ENCODE results near the gene PDE6D.

Gene PDE6D

DNA sequence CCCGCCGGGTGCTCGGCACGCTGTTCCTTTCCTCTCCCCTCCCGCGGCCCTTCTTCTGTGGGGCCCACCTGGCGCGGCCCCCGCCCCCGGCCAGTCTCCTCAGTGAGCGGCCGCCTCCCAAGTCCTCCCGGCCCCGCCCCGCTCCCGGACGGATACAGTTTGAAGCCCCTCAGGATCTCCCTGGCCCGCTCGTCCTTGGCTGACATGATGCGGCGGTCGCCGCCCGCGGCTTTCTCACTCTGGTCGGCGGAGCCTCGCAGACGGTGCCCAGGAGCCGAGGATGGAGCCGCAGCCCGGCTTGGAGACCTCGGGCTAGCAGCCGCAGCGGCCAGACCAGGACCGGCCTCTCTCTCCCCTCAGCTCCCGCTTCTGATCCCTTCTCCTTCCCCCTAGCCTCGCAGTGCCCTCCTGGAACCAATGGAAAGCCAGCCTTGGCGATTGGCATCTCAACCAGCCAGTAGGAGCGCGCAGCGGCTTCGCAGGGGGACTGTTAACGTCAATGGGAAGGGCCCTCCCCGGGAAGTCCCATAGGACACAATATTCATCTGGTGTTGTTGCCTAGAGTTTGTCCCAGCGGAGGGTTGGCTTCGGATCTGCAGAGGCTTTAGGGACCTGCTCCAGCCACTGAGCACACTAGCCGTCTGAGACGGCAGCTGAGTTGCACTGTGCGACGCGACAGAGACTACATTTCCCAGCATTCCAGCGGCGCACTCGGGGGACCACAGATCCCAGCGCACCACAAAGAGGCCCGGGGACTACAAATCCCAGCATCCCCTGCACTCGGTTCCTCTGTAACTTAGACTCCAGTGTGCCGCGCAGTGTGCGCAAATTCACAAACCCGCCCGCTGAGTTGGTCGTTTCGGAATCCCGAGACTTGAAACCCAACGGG lies at the start of gene PDE6D:
PDE6D (minus strand) TSS at position 374 of the 889 bp plus-strand sequence; CDS start at position 206, 168 bp downstream.
- peak; percentile 95 for DNase-seq (ENCODE audit: low read depth)

DNA sequence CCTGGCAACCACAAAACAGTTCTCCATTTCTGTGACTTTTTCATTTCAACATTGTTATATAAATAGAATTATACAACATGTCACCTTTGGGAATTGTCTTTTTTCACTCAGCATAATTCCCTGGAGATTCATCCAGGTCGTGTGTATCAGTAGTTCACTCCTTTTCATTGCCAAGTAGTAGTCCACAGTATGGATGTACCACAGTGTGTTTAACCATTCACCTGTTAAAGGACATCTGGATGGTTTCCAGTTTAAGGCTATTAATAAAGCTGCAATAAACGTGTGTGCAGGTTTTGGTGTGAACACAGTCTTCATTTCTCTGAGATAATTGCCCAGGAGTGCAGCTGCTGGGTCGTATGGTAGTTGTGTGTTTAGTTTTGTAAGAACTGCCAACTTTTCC lies 40.8 kb upstream of the PDE6D start:
- DNase-seq (ENCODE audit: low read depth) = no peak

DNA sequence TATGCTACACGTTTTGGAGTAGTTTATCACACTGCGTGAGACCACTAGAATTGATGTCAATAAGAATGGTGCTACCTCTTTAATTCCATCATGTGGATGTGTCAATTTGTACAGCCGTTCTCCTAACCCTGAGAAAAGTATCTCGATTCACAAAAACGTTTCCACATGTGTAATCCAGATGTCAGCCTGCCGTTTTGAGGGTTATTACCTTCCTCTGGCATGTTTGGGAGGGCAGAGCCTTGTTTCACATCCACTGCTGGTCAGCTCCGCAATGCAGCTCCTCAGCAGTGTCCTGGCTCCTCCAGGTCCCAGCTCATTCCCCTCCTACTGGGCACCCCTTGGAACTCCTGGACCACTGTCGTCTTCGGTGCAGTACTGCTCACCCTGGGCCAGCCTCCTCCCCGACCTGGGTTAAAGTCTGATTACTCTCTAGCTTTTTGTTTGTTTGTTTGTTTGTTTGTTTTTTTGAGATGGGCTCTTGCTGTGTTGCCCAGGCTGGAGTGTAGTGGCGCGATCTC lies 39.8 kb upstream of the PDE6D start:
- no peak for DNase-seq (ENCODE audit: low read depth)

DNA sequence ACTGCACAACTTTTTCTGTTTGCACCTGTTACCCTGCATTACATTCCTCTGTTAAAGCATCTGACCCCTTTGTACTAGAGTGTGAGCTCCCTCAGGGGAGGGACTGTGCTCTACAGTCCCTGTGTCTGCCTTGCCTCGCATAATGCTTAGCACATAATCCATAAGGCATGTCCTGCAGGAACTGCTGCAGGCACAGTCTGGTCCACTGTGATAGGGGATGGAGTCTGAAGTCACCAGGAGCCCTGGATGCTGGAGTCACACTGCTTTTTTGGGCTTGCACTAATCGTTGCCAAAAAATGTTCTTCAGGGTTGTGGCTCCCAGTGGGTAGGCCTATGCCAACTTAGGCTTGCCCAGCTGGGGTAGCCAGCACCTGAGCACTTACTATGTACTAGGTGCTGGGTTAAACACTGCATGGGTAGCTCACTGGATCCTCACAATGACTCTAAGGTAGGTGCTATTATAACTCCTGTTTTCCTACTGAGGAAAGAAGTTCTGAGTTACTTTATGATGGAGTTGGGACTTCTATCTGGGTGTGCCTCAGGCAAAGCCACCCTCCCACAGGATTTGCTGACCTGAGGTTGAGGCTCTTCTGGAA lies 38.5 kb upstream of the PDE6D start:
- no peak for DNase-seq (ENCODE audit: low read depth)

DNA sequence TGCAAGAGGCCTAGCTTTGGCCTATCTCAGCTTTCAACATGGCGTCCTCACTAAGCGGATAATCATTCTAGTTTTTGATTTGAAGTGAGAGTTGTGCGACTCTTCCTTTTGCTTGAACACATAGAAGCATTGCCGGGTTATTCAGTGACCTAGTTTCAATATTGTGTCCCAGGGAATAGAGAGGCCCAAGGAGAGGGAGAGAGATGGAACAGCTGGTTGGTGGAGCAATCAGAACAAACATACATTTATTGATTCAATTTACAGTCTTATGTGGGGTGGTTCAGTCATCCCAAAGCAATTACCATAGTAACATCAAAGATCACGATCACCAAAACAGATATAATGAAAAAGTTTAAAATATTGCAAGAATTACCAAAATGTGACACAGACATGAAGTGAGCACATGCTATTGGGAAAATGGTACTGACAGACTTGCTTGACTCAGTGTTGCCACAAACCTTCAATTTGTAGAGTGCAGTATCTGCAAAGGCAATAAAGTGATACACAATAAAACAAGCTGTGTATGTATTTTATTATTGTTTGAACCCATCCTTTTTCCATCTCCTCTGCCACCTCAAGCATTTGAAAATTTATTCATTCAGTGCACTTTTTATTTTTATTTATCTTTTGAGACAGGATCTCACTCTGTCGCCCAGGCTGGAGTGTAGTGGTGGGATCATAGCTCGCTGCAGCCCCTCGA lies 35.4 kb upstream of the PDE6D start:
- DNase-seq (ENCODE audit: low read depth) = no peak

DNA sequence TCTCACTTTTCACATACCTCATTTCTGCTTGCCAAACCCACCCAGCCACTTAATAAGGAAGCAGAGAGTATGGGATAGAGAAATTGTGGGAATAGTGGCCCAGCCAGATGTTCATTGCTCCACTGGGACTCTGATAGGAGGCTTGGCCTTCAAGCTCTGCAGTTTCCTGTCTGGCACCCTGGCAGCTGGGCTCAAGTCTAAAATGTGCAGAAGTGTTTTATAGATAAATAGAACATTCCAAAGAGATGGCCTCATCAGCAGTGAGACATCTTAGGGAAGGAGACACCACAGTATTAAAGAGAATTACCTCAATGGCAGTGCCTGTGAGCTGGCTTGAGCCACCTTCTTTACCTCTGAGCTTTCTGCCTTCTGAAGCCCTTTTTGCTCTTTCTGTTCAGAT lies 29.8 kb upstream of the PDE6D start:
- DNase-seq (ENCODE audit: low read depth) = no peak

DNA sequence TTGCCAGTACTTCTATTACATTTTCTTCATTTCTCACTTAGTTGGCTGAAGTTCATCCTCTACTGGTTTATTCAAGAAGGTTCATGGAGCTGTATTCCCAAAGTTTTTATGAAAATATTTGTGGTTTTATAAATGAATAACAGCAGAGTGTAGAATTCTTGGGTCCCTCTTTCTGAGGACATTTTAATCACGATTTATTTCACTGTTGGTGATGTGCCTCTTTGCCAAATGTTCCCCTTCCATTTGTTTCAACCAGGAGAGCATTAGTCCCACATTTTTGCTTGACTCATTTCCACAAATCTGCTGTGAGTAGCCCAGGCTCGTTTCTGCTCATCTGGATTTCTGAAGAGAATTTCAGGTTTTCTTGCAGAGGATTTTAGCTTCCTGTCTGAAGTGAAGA lies 25.9 kb upstream of the PDE6D start:
- no peak for DNase-seq (ENCODE audit: low read depth)

DNA sequence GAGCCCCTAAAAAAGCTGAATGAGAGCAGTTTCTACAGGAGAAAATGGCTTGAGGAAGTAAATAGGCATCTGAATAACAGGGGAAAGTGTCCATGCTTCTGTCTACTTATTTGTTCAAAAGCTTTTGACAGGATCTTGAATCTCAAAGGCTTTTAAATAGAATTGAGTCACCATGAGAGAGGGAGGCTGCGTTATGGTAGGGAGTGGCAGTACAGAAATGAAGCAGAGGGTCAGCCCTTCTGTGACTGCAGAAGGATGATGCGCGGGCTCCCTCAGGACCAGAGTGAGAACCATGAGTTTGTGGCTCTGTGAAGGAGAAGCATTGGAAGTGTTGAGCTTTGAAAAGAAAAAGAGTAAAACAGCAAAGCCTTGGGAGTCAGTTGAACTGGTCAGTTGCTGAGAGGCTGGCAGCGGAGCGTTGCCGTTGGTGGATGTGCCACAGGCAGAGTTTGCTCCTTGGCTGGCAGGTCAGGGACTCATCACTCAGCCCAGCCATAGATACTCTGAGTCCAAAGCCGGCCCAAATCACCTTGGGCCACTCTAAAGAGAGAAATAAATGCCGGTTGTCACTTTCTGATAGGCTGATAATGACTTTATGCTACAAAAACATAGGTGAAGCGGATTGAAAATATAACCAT lies 22.5 kb upstream of the PDE6D start:
- no peak for DNase-seq (ENCODE audit: low read depth)

DNA sequence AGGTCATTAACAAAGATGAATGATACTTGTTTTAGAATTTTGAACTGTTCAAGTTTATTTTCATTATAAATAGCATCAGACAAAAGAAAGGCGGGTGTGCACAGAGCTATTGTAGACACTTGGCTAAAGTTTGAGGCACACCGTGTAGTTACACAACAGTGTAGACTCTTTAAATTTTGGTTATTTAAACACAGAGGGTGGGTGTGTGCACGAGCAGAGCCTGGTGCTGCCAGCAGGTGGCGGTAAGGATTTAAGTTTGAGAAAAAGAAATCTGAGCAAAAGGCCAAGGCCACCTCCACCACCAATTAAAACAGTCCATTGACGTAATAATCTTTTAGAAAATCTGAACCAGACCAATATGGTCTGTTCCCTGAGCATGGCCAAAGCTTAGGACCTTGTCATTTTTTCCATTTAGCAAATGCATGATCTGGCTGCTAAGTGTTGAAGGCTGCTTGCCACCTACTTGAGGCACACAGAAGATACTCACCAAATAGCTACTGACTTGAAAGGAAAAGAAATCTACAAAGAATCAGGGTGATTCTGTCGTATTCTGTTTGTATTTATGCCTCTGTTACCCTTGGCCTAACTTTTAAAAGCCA lies 19.5 kb upstream of the PDE6D start:
- DNase-seq (ENCODE audit: low read depth) = no peak

DNA sequence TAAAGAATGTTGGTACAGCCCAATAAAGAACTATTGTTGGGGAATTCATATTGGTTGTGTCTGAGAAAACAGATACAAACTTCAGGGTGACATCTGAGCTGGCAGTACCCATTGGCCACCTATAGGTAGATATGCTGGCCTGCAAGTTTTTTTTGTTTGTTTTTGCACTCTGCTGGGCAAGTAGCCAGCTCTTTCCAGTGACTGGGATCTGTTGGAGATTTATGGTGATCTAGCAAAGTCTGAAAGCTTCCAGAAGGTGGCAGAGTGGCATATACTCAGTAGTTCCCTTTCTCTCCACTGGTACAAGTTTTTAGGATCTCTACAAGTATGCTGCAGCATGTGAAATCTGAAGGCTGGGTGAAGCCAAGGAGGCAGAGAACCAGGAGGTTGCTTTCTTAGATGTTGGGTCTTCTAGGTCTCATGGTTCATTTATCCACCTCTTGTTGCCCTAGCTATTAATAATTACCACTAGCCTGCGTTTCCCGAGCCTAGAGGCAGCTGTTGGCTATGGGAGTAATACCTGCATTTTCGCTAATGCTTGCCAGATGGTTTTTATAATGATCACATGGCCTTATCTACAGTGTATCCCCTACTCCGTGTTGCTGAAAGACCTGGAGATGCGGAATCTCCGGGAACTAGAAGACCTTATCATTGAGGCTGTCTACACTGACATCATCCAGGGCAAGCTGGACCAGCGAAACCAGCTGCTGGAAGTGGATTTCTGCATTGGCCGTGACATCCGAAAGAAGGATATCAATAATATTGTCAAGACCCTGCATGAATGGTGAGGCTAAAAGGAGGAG lies 14.6 kb upstream of the PDE6D start:
- no peak for DNase-seq (ENCODE audit: low read depth)

DNA sequence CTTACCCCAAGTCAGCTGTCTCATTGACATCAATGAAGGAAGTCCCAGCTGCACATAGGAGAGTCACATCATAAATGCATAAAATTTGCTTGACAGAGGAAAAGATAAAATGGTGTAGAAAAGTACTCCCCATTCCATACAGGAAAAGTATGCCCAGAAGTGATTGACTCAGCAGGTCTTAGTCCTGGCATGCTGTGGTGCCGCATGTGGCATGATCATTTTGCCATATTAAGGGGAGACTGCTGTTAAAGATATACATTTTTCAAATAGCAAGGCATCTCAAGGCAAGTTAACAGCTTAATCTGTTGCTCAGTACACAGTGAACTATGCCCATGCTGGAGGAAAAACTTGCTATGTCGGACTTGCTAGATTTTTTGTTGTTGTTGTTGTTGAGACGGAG lies 13.3 kb upstream of the PDE6D start:
- no peak for DNase-seq (ENCODE audit: low read depth)

DNA sequence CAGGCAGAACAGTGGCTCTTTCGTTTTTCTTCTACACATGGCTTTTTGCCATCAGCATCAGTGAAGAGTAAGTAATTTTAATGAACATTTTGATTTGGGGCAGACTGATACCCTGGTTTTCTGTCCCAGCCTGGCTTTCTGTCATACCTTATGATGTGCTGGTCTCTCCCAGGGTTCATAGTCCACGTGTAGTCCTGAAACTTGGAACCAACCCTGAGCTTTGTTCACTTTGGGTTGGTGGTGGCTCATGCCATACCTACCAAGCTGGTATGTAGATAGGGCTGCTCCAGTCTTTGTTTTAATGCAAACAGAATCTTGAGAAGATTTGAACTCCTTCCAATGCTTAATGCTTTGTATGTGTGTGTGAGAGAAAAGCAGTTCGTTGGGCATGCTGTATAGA lies 10.0 kb upstream of the PDE6D start:
- DNase-seq (ENCODE audit: low read depth) = no peak

DNA sequence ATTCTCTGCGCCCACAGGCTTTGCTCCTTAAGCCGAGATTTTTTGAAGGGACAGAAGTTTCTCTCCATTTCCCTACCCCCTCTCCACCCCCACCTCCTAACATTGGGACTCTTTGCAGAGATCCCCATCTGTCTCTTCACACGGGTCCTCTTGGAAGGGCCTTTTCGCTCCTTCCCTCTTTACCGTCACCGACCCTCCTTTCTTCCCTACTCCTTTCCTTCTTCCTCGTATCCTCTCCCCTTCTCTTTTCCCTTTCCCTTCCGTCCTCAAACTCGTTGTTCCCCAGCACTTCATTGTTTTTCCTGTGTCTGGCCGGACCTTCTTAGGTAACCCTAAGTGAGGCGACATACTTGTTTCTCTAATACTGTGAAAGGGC lies 5.8 kb upstream of the PDE6D start:
- no peak for DNase-seq (ENCODE audit: low read depth)

DNA sequence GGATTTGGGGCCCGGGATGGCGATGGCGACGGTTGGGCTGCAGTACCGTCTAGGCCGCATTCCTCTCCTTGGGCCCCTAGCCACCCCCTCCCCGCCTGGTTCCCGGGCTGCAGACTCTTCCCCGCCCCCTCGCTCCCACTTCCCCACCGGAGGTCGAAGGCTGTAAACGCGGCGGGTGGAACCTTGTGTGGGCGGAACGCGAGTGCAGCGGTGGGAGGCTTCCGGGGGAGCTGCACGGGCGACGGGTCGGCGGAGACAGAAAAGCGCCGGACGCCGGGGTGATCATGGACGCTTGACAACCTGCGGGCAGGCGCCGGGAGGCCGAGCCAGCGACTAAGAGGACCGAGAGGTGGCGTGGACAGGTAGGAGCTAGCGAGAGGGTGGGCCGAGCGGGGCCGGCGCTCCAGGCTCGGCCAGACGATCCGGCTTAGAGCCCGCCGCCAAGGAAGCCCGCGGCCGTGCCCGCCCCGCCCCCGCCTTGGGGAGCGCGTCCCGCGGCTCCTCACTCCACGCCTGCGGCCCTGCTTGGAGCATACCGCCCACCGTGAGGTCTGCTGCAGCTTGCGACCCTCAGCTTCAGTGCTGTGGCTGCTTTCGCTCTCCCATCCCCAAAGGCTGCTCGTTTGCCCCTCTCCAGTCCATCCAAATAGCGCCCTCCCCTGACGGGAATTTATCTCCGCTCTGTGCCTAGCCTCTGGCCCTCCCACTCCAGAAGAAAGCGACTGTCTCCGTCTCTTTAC lies 5.3 kb upstream of the PDE6D start, which contains the start of gene COPS7B:
COPS7B (plus strand) TSS at position 269 of the 740 bp plus-strand sequence. CDS start 2,126 bp downstream, outside the sequence.
- DNase-seq (ENCODE audit: low read depth) = peak; percentile 77

DNA sequence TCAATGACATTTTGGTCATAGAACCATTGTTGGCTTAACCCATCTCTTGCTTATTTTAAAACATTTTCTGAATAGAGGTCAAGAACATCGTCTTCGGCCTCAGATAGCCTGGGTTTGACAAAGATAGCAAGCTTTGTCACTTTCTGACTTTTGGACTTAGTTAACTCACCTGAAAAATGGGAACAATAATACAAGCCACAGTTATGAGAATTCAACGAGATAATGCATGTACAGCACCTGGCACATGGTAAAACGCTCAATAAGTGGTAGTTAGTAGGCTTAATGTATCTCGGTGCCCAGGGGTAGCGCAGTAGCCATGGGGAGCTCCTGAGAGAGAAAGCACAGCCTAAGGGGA lies 4.7 kb upstream of the PDE6D start:
- DNase-seq (ENCODE audit: low read depth) = no peak

DNA sequence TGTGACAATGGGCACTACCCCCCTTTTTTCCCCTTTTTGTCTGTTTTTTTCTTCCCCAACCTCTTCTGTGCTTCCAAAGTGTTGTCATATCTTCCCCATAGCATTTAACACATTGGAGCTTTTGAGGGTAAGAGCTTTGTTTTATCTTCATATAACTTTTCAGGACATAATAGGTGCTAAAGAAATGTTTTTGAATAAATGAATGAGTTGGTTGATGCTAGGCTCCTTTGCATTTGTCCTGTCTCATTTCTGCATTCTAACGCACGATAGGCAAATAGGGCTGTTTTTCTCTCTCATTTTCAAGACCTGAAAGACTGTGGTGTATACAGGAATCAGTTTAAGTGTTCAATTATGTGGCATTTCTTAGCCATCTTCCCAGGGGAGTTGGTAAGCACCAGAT lies 4.3 kb upstream of the PDE6D start:
- no peak for DNase-seq (ENCODE audit: low read depth)

DNA sequence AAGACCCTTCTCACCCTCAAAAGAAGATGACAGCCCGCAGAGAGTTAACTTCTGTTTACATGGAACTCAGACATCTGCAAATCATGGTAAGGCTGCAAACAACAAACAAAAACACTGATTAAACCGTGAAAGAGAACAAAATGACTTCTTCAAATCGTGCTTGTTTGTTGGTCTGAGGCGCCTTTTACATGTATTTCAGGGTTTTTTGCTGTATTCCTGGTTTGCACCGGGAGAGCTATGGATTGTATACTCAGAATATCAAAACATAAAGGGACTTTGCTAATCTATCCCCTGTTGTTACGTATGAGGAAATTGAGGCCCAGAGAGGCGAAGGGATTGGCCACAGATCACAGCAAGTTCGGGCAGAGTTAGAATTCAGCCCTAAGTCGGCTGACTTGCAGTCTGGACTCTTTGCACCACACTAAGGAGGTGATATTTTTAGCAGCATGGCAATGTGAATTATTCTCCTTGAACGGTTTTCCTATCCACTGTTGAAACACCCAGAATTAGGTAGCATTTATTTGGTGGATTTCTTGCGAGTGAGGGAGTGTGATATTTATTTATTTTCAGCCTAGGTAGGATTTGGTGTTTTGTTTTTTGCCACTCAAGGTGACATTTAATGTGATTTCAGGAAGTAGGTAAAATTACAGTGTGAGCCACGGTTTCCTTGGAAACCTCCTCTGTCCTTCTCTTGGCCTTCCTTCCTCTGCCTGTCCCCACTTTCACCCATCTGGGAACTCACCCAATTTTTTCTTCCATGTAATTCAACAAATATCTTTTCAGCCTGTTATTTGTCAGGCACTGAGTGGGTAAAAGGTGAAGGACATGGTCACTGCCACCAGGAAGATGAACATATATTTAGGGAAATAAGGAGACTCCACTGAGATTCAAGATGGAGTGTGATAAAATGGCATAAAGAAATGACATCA lies 980 bp upstream of the PDE6D start:
- DNase-seq (ENCODE audit: low read depth) = no peak

DNA sequence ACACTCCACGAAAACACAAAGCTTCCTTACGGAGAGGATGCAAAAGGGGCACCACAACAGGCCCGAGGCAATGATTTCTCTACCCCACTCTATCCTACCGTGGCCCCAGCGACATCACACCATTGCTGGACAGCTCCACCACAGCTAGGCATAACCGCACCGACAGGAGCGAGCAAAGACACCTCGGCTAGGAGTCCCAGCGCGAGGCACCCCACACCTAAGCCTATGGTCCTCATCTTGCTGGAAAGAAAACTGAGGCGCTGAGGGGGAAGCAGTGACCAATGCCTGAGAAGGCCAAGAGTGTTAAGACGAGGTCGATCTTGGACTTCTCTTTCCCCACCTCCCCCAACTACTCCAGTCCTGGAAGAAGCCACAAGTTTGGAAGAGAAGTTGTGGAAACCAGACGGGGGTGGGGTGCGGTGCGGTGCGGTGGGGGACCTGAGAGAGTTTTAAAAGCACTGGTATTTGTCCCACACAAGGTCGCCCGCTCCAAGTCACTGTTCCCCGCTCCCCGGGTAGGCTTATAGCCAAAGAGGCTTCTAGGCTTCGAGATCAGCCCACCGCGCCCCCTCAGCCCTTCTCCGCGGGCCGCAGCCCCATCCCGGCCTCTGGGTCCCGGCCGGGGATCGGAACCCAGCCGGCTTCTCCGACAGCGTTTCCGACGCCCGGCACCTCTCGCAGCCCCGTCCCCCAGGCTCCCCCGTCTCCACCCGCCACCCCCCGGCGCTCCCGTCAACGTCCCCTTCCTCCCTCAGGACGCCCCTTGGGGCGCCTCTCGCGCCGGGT lies 766 bp downstream of the PDE6D start:
- DNase-seq (ENCODE audit: low read depth) = no peak

Measured in stimulated activated CD8-positive, alpha-beta memory T cell treated with anti-CD3 and anti-CD28 coated beads, Interleukin-4, amount 100 ng/mL, for 24 hours (primary cell).